Measurements from ENCODE around the gene BRAF. TPM values are rescaled to one million over a fixed set of nuclear protein-coding genes. Genes with fewer than 3 reads are reported as not detected.
A peak's percentile ranks its signal among the peaks of the same experiment; 100 is the strongest.
"Not testable (repeated sequence)": the region's sequence is repeated elsewhere in the genome, so short reads cannot be mapped to it uniquely, and the experiment has no call there.

BRAF gene
- total and polyA plus RNA-seq, 8 donors, result 24.5 to 35.9 (median 29.6) TPM

DNA sequence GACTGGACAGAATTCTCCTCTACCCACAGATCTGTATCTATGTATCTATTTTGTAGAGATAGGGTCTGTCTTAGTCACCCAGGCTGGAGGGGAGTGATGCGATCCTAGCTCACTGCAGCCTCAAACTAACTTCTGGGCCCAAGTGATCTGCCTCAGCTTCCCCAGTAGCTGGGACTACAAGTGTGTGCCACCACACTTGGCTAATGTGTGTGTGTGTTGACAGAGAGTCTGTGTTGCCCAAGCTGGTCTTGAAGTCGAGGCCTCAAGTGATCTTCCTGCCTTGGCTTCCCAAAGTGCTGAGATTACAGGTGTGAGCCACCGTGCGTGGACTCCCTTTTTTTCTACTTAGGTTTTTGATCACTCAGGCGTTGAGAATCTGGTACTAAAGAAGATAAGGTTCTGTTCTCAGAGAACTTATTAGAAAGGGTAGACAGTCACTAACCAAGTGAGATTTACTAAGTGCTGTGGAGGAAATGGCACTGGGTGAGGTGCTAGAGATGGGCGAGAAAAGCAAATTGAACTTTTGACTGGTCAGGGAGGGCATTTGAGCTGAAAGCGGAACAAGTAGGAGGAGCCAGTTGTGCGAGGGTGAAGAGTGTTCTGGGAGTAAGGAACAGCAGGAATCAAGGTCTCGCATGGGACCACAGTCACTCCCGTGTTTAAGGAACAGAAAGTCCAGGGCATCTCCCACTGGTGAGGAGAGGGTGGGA lies 210.2 kb downstream of the BRAF start:
- no peak overlapping the region for H3K4me3 ChIP-seq
- no peaks in the 10 kb centered on the region for H3K27me3 ChIP-seq
- H3K4me1 ChIP-seq, result peaks cover 2 to 3% of the 10 kb centered on the region in 2 donors
- H3K36me3 ChIP-seq, result peaks cover 0 to 17% of the 10 kb centered on the region in 2 donors
- no peak for TF ChIP-seq CTCF (IDR thresholded peaks at IDR 0.05)
- H3K9me3 ChIP-seq, result no peaks in the 10 kb centered on the region
- intact Hi-C loops (cut with DNase I), result no loop called here
- DNase-seq (no peak), ATAC-seq (no peak)
- no peak overlapping the region for H3K27ac ChIP-seq

GRCh38 chr7:140712392-140712791 lies 212.3 kb downstream of the BRAF start:
- H3K4me3 ChIP-seq; DNase-seq; ATAC-seq; intact Hi-C loops (cut with DNase I); H3K27me3 ChIP-seq; H3K9me3 ChIP-seq; H3K27ac ChIP-seq; H3K4me1 ChIP-seq: not testable (repeated sequence)
- peaks cover 0 to 17% of the 10 kb centered on the region in 2 donors for H3K36me3 ChIP-seq

- intact Hi-C loops (cut with DNase I); H3K4me1 ChIP-seq; H3K27me3 ChIP-seq: not testable (repeated sequence)
These were observed 216.0 kb downstream of the BRAF start for GRCh38 chr7:140708764-140709163.

DNA sequence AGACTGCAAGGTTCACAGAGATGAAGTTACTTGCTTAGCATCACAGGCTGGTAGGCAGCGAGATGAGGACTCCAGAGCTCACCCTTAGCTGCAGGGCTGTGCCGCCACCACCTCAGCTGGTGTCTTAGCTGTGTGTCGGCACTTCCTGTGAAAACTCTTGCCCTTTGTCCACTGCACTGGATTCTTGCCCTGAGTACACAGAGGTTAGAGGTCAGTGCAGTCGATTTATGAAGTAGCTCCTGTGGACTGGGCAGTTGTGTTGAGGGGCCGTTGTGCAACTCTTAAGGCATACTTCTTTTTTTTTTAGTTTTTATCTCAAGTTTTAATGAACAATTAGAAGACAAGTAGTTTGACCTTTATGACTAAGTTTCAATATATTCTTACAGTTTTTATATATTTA lies 217.6 kb downstream of the BRAF start:
- Histone ChIP-seq H3K27ac (no peak overlapping the region), H3K4me3 (no peak overlapping the region), H3K27me3 (no peaks in the 10 kb centered on the region), H3K36me3 (peaks cover 0 to 42% of the 10 kb centered on the region in 2 donors), H3K4me1 (no peaks in the 10 kb centered on the region), H3K9me3 (no peaks in the 10 kb centered on the region)
- intact Hi-C loops (cut with DNase I), result no loop called here
- TF ChIP-seq CTCF (IDR thresholded peaks at IDR 0.05), result no peak
- ATAC-seq (no peak), DNase-seq (no peak)

More at GRCh38 chr7:140708764-140709163, 216.0 kb downstream of the BRAF start:
- H3K27ac ChIP-seq, H3K4me3 ChIP-seq, H3K9me3 ChIP-seq, DNase-seq, ATAC-seq: not testable (repeated sequence)
- peaks cover 0 to 35% of the 10 kb centered on the region in 2 donors for H3K36me3 ChIP-seq

DNA sequence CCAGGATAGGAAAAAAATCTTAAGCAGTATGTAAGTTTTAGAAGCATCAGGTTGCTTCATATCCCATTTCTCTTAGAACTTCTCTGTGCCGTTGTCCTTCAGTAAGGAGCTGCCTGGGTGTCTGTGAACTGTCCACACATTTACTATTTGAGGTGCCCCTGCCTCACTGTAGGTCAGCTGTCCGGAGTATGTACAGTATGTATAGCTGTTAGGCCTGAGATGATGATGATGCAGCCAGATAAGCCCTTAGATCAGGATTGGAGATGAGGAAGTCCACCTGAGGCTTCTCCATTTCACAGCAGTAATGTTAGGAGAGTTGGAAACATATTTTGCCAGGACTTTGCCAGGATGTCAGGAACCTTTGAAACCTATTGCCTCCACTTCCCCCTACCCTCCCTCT lies 220.5 kb downstream of the BRAF start:
- Histone ChIP-seq H3K4me1 (peaks cover 0 to 5% of the 10 kb centered on the region in 2 donors), H3K4me3 (no peak overlapping the region), H3K9me3 (no peaks in the 10 kb centered on the region), H3K27ac (no peak overlapping the region), H3K27me3 (no peaks in the 10 kb centered on the region), H3K36me3 (peaks cover 0 to 46% of the 10 kb centered on the region in 2 donors)
- DNase-seq (no peak), ATAC-seq (no peak)
- intact Hi-C loops (cut with DNase I), result no loop called here
- no peak for TF ChIP-seq CTCF (IDR thresholded peaks at IDR 0.05)

DNA sequence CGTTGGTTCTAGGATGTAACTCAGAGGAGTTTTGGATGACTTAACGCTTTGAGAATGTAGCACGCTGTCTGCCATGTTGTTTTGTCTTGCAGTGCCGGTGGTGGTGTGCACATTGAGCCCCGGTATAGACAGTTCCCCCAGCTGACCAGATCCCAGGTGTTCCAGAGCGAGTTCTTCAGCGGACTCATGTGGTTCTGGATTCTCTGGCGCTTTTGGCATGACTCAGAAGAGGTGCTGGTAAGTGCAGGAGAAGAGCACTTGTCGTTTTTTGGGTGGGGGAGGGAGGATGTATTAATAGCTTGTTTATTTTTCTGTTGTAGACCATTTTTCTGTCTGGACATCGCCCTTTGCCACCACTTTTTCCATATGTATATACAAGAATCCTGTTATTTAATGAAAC lies 222.0 kb downstream of the BRAF start:
- H3K4me3 ChIP-seq, result no peak overlapping the region
- intact Hi-C loops (cut with DNase I), result no loop called here
- H3K27ac ChIP-seq, result no peak overlapping the region
- TF ChIP-seq CTCF (IDR thresholded peaks at IDR 0.05), result no peak
- H3K36me3 ChIP-seq, result peaks cover 0 to 46% of the 10 kb centered on the region in 2 donors
- DNase-seq (no peak), ATAC-seq (peak; percentile 29)
- H3K27me3 ChIP-seq, result no peaks in the 10 kb centered on the region
- peaks cover 3 to 18% of the 10 kb centered on the region in 2 donors for H3K4me1 ChIP-seq
- H3K9me3 ChIP-seq, result no peaks in the 10 kb centered on the region
